Measurements from ENCODE around the gene TPK1. TPM values are rescaled to one million over a fixed set of nuclear protein-coding genes. Genes with fewer than 3 reads are reported as not detected.
"Not testable (repeated sequence)": the region's sequence is repeated elsewhere in the genome, so short reads cannot be mapped to it uniquely, and the experiment has no call there.

Gene TPK1
- total RNA-seq, 2 donors from 2014 or later: 4.5 to 5.1 TPM

- H3K27me3 ChIP-seq (replicated peaks; ENCODE audit: insufficient read depth): no peaks in the 10 kb centered on the region
- intact Hi-C loops (cut with DNase I): no loop called here
- H3K4me3 ChIP-seq: no peak overlapping the region
- no peaks in the 10 kb centered on the region for H3K4me1 ChIP-seq (replicated peaks)
- DNase-seq (ENCODE audit: low spot score): no peak
- WGBS: 41% methylated on average over 4 of the region's 4 CpGs
- H3K36me3 ChIP-seq: no peaks in the 10 kb centered on the region
- H3K27ac ChIP-seq: no peak overlapping the region
- no peak for TF ChIP-seq POLR2AphosphoS5 (IDR thresholded peaks at IDR 0.05)
- no peak for TF ChIP-seq POLR2A (IDR thresholded peaks at IDR 0.05)
- TF ChIP-seq CTCF (IDR thresholded peaks at IDR 0.05): no peak
- no peaks in the 10 kb centered on the region for H3K9me3 ChIP-seq
Measured at GRCh38 chr7:144588559-144589051, 247.2 kb downstream of the TPK1 start.

GRCh38 chr7:144587701-144588100 lies 248.2 kb downstream of the TPK1 start:
- Histone ChIP-seq H3K36me3 (no peaks in the 10 kb centered on the region), H3K27ac (no peak overlapping the region), H3K9me3 (no peaks in the 10 kb centered on the region), H3K4me1 (replicated peaks) (no peaks in the 10 kb centered on the region), H3K27me3 (replicated peaks; ENCODE audit: insufficient read depth) (no peaks in the 10 kb centered on the region), H3K4me3 (no peak overlapping the region)
- TF ChIP-seq POLR2A (IDR thresholded peaks at IDR 0.05) (no peak), POLR2AphosphoS5 (IDR thresholded peaks at IDR 0.05) (no peak), CTCF (IDR thresholded peaks at IDR 0.05) (no peak)
- 100% methylated on average over 1 of the region's 1 CpG for WGBS
- intact Hi-C loops (cut with DNase I): no loop called here
- no peak for DNase-seq (ENCODE audit: low spot score)

DNA sequence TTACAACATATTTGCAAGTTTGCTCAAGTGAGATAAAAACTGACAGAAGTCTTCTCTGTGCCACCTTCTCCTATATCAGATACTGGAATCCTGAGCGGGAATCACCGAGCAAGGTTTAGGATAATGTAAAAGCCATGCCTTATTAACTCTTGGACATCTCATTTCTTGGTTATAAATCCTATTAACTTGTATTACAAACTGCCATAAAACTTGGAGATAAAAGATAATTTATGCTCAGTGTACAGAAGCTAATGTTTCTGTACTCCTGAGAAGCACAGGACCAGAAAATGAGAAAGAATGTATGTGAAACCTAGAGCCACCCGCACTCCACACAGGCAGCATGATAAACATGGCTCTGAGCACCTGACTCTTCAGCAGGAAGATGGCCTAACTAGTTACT lies 251.1 kb downstream of the TPK1 start:
- H3K4me1 ChIP-seq (replicated peaks): no peaks in the 10 kb centered on the region
- no peak overlapping the region for H3K27ac ChIP-seq
- H3K4me3 ChIP-seq: no peak overlapping the region
- intact Hi-C loops (cut with DNase I): no loop called here
- no peaks in the 10 kb centered on the region for H3K27me3 ChIP-seq (replicated peaks; ENCODE audit: insufficient read depth)
- no peaks in the 10 kb centered on the region for H3K9me3 ChIP-seq
- TF ChIP-seq POLR2AphosphoS5 (IDR thresholded peaks at IDR 0.05) (no peak), CTCF (IDR thresholded peaks at IDR 0.05) (no peak), POLR2A (IDR thresholded peaks at IDR 0.05) (no peak)
- no peak for DNase-seq (ENCODE audit: low spot score)
- no peaks in the 10 kb centered on the region for H3K36me3 ChIP-seq
- 49% methylated on average over 3 of the region's 3 CpGs for WGBS

GRCh38 chr7:144579687-144580086 lies 256.2 kb downstream of the TPK1 start:
- TF ChIP-seq POLR2A (IDR thresholded peaks at IDR 0.05): no peak
- no peak for TF ChIP-seq POLR2AphosphoS5 (IDR thresholded peaks at IDR 0.05)
- TF ChIP-seq CTCF (IDR thresholded peaks at IDR 0.05): no peak
- no peak overlapping the region for H3K4me3 ChIP-seq
- 88% methylated on average over 1 of the region's 1 CpG for WGBS
- H3K27me3 ChIP-seq (replicated peaks; ENCODE audit: insufficient read depth): no peaks in the 10 kb centered on the region
- DNase-seq (ENCODE audit: low spot score): no peak
- intact Hi-C loops (cut with DNase I): no loop called here
- H3K9me3 ChIP-seq: no peaks in the 10 kb centered on the region
- H3K27ac ChIP-seq: no peak overlapping the region
- H3K36me3 ChIP-seq: no peaks in the 10 kb centered on the region
- no peaks in the 10 kb centered on the region for H3K4me1 ChIP-seq (replicated peaks)

DNA sequence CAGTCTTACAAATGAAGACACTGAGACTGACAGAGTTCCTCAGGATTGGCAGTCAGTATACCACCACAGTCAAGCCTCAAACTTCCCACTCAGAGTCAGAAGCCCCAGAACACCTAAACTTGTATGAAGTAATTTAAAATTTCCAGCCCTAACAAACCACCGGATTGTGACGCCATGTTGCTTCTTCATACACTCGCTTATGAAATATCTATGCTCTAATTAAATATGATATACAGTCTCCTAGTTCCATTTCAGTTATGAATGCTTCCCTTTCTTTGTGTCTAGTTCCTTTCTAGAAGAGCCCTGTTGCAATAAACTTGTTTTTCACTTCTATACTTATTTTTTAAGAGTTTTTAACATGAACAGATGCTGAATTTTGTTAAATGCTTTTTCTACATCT lies 260.4 kb downstream of the TPK1 start:
- no peak for TF ChIP-seq POLR2AphosphoS5 (IDR thresholded peaks at IDR 0.05)
- TF ChIP-seq CTCF (IDR thresholded peaks at IDR 0.05): no peak
- TF ChIP-seq POLR2A (IDR thresholded peaks at IDR 0.05): no peak
- H3K9me3 ChIP-seq: no peaks in the 10 kb centered on the region
- intact Hi-C loops (cut with DNase I): no loop called here
- no peak overlapping the region for H3K27ac ChIP-seq
- no peaks in the 10 kb centered on the region for H3K4me1 ChIP-seq (replicated peaks)
- no peaks in the 10 kb centered on the region for H3K27me3 ChIP-seq (replicated peaks; ENCODE audit: insufficient read depth)
- no peak overlapping the region for H3K4me3 ChIP-seq
- DNase-seq (ENCODE audit: low spot score): no peak
- WGBS: 99% methylated on average over 3 of the region's 3 CpGs
- no peaks in the 10 kb centered on the region for H3K36me3 ChIP-seq

DNA sequence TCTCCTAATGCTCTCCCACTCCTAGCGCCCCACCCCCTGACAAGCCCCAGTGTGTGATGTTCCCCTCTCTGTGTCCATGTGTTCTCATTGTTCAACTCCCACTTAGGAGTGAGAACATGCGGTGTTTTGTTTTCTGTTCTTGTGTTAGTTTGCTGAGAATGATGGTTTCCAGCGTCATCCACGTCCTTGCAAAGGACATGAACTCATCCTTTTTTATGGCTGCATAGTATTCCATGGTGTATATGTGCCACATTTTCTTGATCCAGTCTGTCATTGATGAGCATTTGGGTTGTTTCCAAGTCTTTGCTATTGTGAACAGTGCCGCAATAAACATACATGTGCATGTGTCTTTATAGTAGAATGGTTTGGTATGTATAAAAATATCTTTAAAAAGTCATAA lies 261.1 kb downstream of the TPK1 start:
- H3K27me3 ChIP-seq (replicated peaks; ENCODE audit: insufficient read depth); H3K9me3 ChIP-seq; H3K4me3 ChIP-seq; H3K27ac ChIP-seq; DNase-seq (ENCODE audit: low spot score); H3K4me1 ChIP-seq (replicated peaks); intact Hi-C loops (cut with DNase I); H3K36me3 ChIP-seq: not testable (repeated sequence)
- WGBS: 85% methylated on average over 5 of the region's 5 CpGs
